CD4-positive, alpha-beta T cell treated with Interleukin-15 for 4 hours (primary cell): ENCODE results near the gene PIP5K1B.

Experiments
- DNase-seq: peaks from one replicate; pipeline ENCODE4 v3.0.0-alpha.2; 2020; ENCODE audit warnings: low spot score

PIP5K1B gene

DNA sequence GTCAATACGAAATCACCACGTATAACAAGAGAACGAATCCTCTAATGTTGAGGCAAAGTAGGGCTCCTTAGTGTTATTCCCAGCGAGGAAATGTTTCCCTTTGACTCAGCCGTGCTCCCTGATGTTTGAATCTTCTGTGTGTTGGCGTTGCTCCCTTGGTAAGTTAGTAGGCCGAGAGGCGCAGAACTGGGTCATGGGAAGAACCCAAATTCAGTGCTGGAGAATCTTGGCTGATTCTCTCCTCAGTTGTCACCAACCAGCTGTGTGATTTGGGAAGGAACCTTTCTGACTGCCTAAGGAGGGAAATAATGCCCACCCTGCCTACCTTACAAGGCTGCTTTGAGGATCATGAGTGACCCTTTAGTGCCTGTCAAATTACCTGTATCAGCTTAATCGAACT is 286.4 kb downstream of the PIP5K1B start:
- DNase-seq: no peak

GRCh38 chr9:68995776-68996175 is 290.7 kb downstream of the PIP5K1B start:
- no peak for DNase-seq

DNA sequence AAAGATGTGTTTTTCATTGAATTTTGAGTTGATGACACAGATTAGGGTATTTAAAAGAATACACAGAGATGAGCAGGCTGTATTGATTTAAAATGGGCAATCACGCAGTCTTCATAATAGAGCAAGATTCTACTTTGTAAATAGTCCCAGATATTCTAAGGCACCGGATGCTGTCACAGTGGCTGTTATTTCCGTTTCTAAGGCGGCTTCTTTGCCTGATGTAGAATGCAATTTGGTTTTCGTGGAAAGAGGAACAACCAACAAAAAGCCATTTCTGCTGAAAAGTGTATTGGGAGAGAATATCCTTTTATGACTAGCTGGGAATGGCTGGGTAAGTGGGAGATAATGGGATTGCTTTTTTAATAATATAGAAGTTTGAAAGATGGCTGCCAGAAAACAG is 291.4 kb downstream of the PIP5K1B start:
- no peak for DNase-seq

GRCh38 chr9:68997666-68998065 is 292.6 kb downstream of the PIP5K1B start:
- no peak for DNase-seq

DNA sequence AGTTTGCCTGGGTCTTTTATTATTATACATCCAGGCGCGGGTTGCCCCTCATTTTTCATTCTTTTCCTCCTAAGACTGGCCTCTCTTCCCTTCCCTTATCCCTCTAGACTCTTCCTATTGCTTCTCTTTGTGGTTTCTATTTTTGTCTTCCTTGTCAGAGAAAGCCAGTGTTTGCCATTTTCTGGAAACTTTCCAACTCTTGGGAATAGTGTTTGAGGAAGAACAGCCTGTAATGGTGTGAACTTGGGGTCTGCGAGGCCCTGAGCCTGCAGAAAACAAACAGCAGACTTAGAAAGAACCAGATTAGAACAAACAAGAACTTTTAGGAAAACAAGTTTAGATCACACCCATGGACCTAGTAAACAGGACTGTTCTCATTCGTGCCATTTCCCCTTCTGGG is 293.3 kb downstream of the PIP5K1B start:
- no peak for DNase-seq

DNA sequence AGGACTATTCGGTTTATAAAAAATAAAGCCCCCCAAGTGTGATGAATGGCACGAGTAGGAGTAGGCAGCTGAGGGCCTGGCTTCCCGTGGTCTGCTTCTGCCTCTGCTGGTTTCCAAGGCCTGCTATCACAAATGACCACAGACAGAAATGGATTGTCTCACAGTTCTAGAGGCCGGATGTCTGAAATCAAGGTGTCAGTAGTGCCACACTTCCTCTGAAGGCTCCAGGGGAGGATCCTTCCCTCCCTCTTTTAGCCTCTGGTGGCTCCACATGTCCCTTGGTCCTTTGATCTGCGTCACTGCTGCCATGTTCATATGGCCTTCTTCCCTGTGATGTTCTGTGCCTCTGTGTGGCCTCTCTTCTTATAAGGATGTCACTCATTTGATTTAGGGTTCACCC is 293.8 kb downstream of the PIP5K1B start:
- no peak for DNase-seq

DNA sequence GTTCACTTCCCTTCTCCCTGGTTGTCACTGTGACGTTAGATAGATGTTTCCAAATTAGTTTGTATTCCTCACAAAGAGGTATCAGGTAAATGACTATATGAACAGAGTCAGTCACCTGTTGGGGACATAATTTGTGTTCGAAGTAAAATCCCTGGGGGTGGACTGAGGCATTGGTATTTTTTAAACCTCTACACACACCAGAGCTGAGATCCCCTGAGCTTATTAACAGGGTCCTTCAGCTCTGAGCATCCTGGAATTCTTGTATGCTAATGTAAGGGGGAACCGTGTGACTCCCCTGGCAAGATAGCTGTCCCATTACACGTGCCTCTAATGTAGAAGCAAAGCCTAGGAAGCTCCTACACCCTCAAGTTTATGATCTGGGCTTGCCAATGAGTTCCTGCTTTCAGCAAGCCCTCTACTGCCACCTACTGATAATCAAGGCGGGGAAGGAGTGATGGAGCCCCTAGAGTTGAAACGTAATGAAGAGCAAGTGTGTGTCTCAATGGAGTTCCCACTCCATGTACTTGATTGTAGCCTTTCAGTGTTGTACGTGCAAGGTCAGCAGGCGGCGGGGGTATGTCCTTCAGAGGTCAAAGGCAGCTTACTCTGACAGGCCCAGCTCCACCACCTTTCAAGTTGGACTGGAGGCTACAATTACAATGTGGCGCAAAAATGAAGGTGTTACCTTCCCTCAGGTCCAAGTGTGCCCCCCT is 294.5 kb downstream of the PIP5K1B start:
- peak; percentile 75 for DNase-seq

- DNase-seq: no peak
These were observed 296.9 kb downstream of the PIP5K1B start for GRCh38 chr9:69001921-69002320.

- DNase-seq: no peak
These were observed 298.0 kb downstream of the PIP5K1B start for GRCh38 chr9:69003051-69003450.

DNA sequence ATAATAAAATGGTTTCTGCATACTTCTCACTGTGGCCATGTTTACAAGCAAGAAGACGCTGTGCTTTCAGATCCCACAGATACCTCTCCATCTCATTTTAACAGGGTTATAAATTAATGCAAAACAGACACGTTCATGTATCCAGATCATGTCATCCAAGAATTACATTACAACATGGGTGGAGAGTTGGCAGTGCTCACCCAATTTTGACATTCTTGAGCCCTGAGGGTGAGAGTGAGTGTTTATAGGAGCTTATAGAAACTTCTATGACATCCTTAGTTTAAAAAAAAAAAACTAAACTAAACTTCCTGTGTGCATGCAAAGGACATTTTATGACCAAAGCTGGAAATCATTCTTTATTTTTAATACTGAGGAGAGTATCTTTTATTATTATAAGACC is 299.8 kb downstream of the PIP5K1B start:
- no peak for DNase-seq

DNA sequence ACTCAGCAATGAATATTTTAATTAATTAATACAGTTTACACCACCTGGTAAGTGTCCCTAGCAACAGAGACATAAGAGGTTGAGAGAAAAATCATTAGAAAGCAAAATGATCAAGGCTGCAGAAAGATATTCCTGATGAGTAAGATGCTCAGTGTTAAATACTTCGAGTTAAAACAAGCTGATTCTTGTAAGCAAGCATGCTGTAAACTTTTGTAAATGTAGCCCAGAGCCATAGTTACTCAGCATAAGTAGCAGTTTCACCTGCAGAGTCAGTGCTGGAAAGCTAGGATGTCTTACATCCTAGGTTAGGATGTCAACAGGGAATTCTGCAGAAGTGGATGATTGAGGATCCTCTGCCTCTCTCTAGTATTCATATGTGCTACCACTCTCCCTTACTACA is 304.7 kb downstream of the PIP5K1B start:
- no peak for DNase-seq

GRCh38 chr9:69012696-69013381 is 307.8 kb downstream of the PIP5K1B start:
- DNase-seq: no peak

GRCh38 chr9:69013382-69013727 is 308.3 kb downstream of the PIP5K1B start:
- DNase-seq: no peak

GRCh38 chr9:69014013-69014412 is 309.0 kb downstream of the PIP5K1B start, which contains the start of gene PRKACG:
Gene PRKACG (minus strand): TSS chr9:69014113. CDS start chr9:69014092, 21 bp downstream.
- DNase-seq: no peak

GRCh38 chr9:69016191-69017096 is 311.4 kb downstream of the PIP5K1B start:
- DNase-seq: no peak

GRCh38 chr9:69018737-69019136 is 313.7 kb downstream of the PIP5K1B start:
- DNase-seq: no peak

DNA sequence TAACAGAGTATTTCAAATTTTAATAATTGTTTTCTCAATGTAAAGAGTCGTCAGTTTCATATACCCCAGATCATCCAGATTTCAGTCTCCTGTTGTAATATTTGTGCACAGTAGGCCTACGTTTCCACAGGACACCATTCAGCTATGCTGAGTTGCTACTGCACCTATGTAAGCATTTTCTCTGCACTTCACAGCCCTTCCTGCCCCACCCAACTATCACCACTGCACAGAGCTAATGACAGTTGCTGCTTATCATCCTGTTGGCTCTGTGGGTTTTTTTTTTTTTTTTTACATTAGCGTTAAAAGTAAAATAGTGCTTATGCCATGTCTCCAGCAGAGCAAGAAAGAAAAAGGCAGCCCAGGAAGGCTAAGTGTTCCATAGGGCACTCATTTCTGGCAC is 314.8 kb downstream of the PIP5K1B start:
- peak; percentile 43 for DNase-seq

DNA sequence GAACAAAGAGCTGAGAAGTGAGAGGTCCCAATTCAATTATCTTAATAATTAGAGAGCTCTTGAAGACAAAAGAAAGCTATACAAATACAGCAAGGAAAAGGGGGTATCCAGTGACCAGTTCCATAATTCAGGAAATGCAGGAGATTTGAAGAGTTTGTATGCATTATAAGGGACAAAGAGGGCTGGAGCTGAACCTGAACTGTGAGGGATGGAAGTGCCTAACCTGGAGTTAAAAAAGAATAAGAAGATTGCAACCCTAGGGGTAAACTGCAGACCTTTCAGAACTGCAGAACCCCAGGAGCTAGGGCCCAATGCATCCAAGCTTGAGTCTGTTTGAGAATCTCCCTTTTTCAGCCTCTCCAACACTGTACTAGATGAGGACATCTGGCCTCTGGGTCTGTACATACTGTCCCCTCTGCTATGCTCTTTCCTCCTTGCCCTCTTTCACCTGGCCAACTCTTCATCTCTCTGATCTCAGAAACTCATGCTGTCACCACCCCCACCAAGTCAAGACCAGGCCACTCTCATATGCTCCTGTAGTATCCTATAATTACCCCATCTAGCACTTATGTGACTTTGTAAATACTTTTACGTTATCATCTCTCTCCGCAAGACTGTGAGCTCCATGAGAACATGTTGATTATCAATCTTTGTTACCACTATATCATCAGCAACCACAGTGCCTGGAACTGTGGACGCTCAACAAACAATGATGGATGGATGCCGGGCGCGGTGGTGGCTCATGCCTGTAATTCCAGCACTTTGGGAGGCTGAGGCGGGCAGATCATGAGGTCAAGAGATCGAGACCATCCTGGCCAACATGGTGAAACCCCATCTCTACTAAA is 315.5 kb downstream of the PIP5K1B start:
- no peak for DNase-seq

DNA sequence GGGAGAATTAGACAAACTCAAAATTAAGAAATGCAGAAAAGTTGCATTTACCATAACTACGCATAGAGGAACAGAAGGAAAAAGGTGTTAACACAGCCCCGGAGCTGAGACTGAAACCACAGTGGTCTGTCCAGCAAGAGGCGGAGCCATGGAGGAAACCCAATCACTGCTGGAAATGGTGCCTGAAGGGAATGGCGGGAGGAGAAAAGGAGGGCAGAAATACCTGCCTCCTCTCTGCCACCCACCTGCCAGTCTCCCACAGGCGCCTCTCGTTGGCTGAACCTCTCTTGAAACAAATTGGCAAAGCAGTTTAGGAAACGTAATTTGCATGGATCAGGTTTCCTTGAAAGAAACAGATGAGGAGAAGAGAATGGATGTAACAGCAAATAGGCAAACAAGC is 318.6 kb downstream of the PIP5K1B start:
- DNase-seq: no peak

- DNase-seq: peak; percentile 64
These were observed 322.5 kb downstream of the PIP5K1B start for GRCh38 chr9:69027355-69028097.

GRCh38 chr9:69028754-69029153 is 323.7 kb downstream of the PIP5K1B start:
- peak; percentile 34 for DNase-seq
